ENCODE data around the gene OVOL1. TPM values are rescaled to one million over a fixed set of nuclear protein-coding genes. Genes with fewer than 3 reads are reported as not detected.

OVOL1 gene
- total RNA-seq, 2 experiments from 2014 or later, result not detected

DNA sequence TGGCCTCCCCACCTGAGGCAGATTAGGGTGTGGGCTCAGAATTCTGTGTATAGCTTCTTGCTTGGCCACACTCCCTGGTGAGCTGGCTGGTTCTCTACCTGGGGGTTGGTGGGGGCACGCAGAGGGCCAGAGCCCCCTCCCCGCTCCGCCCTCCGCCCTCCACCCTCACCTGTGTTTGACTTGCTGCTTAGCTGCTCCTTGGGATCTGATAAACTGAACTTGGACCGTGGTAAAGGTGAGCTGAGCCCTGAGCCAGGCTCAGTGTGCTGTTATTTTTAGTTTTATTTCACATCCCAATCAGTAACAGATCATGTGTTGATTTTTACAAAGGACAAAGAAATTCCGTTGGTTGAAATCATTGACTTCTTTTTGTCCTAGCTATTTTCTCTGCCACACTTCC is 2.0 kb downstream of the OVOL1 start:
- Histone ChIP-seq H3K27ac (ENCODE audit: low read depth, low read length, poor library complexity, severe bottlenecking) (no peak overlapping the region), H3K4me3 (ENCODE audit: low read depth, low read length, poor library complexity, severe bottlenecking) (no peak overlapping the region), H3K36me3 (ENCODE audit: insufficient read depth, low read length) (no peaks in the 10 kb centered on the region), H3K79me2 (ENCODE audit: insufficient read depth, low read depth, low read length) (no peaks in the 10 kb centered on the region), H2AFZ (ENCODE audit: low read length) (no peak overlapping the region), H4K20me1 (ENCODE audit: insufficient read depth, low read length) (no peaks in the 10 kb centered on the region), H3K4me2 (ENCODE audit: low read length) (peak overlapping the region; percentile 60), H3K4me1 (ENCODE audit: insufficient read depth, low read length, poor library complexity, severe bottlenecking) (peaks cover 36% of the 10 kb centered on the region), H3K9me3 (ENCODE audit: low read length) (no peaks in the 10 kb centered on the region), H3K9me2 (ENCODE audit: insufficient read depth, low read length) (no peaks in the 10 kb centered on the region)
- CTCF ChIA-PET (ENCODE audit: unreplicated experiment), result no interaction called here
- intact Hi-C loops (cut with micrococcal nuclease; ENCODE audit: unreplicated experiment), result no loop called here
- no TSS peak for BruUV-seq (replicated peaks)
- TF ChIP-seq, protein P1, sequence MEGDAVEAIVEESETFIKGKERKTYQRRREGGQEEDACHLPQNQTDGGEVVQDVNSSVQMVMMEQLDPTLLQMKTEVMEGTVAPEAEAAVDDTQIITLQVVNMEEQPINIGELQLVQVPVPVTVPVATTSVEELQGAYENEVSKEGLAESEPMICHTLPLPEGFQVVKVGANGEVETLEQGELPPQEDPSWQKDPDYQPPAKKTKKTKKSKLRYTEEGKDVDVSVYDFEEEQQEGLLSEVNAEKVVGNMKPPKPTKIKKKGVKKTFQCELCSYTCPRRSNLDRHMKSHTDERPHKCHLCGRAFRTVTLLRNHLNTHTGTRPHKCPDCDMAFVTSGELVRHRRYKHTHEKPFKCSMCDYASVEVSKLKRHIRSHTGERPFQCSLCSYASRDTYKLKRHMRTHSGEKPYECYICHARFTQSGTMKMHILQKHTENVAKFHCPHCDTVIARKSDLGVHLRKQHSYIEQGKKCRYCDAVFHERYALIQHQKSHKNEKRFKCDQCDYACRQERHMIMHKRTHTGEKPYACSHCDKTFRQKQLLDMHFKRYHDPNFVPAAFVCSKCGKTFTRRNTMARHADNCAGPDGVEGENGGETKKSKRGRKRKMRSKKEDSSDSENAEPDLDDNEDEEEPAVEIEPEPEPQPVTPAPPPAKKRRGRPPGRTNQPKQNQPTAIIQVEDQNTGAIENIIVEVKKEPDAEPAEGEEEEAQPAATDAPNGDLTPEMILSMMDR (conservative IDR thresholded peaks at IDR 0.05; ENCODE audit: low read length), result no peak
- TF ChIP-seq EZH2phosphoT487 (IDR thresholded peaks at IDR 0.05; ENCODE audit: borderline replicate concordance, low read depth, low read length), result no peak
- no peak for DNase-seq (ENCODE audit: low spot score)
- POLR2A ChIA-PET, result interaction anchor here (0.6 to 0.9 kb wide), 3 partner anchors 18 to 86 kb away, joined by 3 read pairs; no protein-coding TSS in a partner anchor

DNA sequence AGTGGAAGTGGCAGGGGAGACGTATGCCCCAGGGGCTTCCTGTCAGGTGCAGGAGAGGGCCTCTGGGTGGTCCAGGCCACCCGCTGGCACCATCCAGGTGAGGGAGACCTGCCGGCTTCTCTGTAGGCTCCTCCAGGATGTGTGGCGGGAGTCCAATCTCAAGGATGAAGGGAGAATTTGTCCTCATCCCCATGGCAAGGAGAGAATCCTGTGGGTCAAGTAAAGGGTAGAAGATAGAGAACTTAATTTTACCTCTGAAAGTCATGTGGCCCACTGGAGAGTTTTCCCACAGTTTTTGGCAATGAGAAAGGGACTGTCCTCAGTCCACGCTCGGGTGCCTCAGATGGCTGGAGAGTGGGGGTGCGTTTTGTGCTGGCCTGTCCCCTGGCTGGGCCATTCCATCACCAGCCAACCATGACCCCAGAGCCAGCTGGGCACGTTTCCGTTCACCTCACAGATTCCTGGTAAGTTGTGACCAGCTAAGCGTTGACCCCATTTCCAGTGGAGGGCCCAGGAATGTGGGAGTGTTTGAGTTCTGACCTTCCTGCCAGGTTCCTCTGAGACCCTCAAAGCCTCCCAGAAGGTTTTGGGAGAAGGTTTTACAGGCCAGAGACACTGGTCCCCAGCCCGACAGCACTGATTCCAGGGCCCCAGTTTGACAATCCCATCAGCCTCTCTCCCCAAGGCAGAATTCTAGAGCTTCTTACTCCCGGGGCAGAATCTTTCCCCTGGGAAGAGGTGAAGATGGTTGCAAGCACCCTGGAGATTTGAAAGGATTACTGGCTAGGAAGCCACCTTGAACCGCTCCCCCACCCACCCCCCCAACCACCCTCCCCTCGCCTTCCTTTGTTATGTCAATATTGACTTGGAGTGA is 2.6 kb downstream of the OVOL1 start:
- Histone ChIP-seq H3K4me2 (ENCODE audit: low read length) (no peak overlapping the region), H3K9me2 (ENCODE audit: insufficient read depth, low read length) (no peaks in the 10 kb centered on the region), H3K4me1 (ENCODE audit: insufficient read depth, low read length, poor library complexity, severe bottlenecking) (peaks cover 36% of the 10 kb centered on the region), H3K79me2 (ENCODE audit: insufficient read depth, low read depth, low read length) (no peaks in the 10 kb centered on the region), H3K9me3 (ENCODE audit: low read length) (no peaks in the 10 kb centered on the region), H2AFZ (ENCODE audit: low read length) (no peak overlapping the region), H4K20me1 (ENCODE audit: insufficient read depth, low read length) (no peaks in the 10 kb centered on the region), H3K27ac (ENCODE audit: low read depth, low read length, poor library complexity, severe bottlenecking) (no peak overlapping the region), H3K36me3 (ENCODE audit: insufficient read depth, low read length) (no peaks in the 10 kb centered on the region), H3K4me3 (ENCODE audit: low read depth, low read length, poor library complexity, severe bottlenecking) (no peak overlapping the region)
- DNase-seq (ENCODE audit: low spot score), result no peak
- ChIA-PET CTCF (ENCODE audit: unreplicated experiment) (no interaction called here), POLR2A (interaction anchor here (0.6 to 0.9 kb wide), 3 partner anchors 18 to 86 kb away, joined by 3 read pairs; no protein-coding TSS in a partner anchor)
- no TSS peak for BruUV-seq (replicated peaks)
- no peak for TF ChIP-seq EZH2phosphoT487 (IDR thresholded peaks at IDR 0.05; ENCODE audit: borderline replicate concordance, low read depth, low read length)
- TF ChIP-seq, protein P1 (conservative IDR thresholded peaks at IDR 0.05; ENCODE audit: low read length), result no peak
- intact Hi-C loops (cut with micrococcal nuclease; ENCODE audit: unreplicated experiment), result no loop called here

Data from OCI-LY7 (cell line).